ENCODE data around the gene GTF3C2.

The GTF3C2 gene

GRCh38 chr2:27294928-27295327 is 61.6 kb downstream of the GTF3C2 start:
- no peak for DNase-seq

- no peak for DNase-seq
These were observed 64.7 kb downstream of the GTF3C2 start for GRCh38 chr2:27291865-27292264.

- no peak for DNase-seq
These were observed 66.0 kb downstream of the GTF3C2 start for GRCh38 chr2:27290549-27290948.

- no peak for DNase-seq
These were observed 68.0 kb downstream of the GTF3C2 start for GRCh38 chr2:27288610-27289009.

GRCh38 chr2:27285481-27285880 is 71.1 kb downstream of the GTF3C2 start:
- DNase-seq = no peak

- no peak for DNase-seq
These were observed 71.6 kb downstream of the GTF3C2 start for GRCh38 chr2:27284996-27285395.

GRCh38 chr2:27282892-27283291 is 73.7 kb downstream of the GTF3C2 start:
- no peak for DNase-seq

- no peak for DNase-seq
These were observed 74.6 kb downstream of the GTF3C2 start, which contains the start of gene TRIM54 for GRCh38 chr2:27281855-27282559. Gene TRIM54 (plus strand): TSS chr2:27282429. CDS start chr2:27282732, 303 bp downstream.

GRCh38 chr2:27281442-27281841 is 75.1 kb downstream of the GTF3C2 start:
- DNase-seq = no peak

GRCh38 chr2:27280826-27281225 is 75.7 kb downstream of the GTF3C2 start:
- no peak for DNase-seq

GRCh38 chr2:27278010-27278409 is 78.6 kb downstream of the GTF3C2 start:
- DNase-seq = no peak

Measured in activated T-cell treated with anti-CD3 and anti-CD28 coated beads, Interleukin-2, amount 50 U/mL, for 48 hours (primary cell).